Body of pancreas (tissue), 4 donors: ENCODE measurements around the gene GALNT9. TPM values are rescaled to one million over a fixed set of nuclear protein-coding genes. Genes with fewer than 3 reads are reported as not detected.

ENCODE experiments used
- ATAC-seq: fragments of 150-250 bp; one replicate; pipeline ENCODE4 v1.9.1; 2016
- DNase-seq, 4 donors: peaks; one replicate each; pipeline ENCODE4 v3.0.0-alpha.2; 2019
- H3K27ac ChIP-seq, 4 donors: fragments of 200-600 bp; sonication (generic); 1 replicate in 3 of 4; 2 replicates in 1 of 4; pipeline versions ENCODE4 v1.5.1 to v1.6.1; 2016 to 2019; ENCODE audit warnings: mild to moderate bottlenecking in 1 of 4, mixed read lengths in 1 of 4, moderate library complexity in 1 of 4
- H3K27me3 ChIP-seq, 2 donors: fragments of 200-600 bp; sonication (generic); one replicate each; pipeline ENCODE4 v1.6.0; 2016; ENCODE audit warnings: mild to moderate bottlenecking in 1 of 2
- H3K36me3 ChIP-seq, 2 donors: fragments of 200-600 bp; sonication (generic); replicated peaks in 1 of 2; 2 replicates each; pipeline ENCODE4 v1.5.1; 2016; ENCODE audit warnings: low read depth in 2 of 2; ENCODE audit not compliant: insufficient read depth in 1 of 2
- H3K4me1 ChIP-seq: fragments of 200-600 bp; sonication (generic); one replicate; pipeline ENCODE4 v1.6.0; 2016
- H3K4me3 ChIP-seq, 2 donors: fragments of 200-600 bp; sonication (generic); 1 replicate in 1 of 2; 2 replicates in 1 of 2; pipeline ENCODE4 v1.5.1; 2016 to 2019
- H3K9me3 ChIP-seq, 3 donors: fragments of 200-600 bp; sonication (generic); 1 replicate in 2 of 3; 2 replicates in 1 of 3; pipeline ENCODE4 v1.5.1; 2016
- CTCF ChIP-seq, 7 experiments: fragments of 450-650 bp in 4 of 7; fragments of 200-600 bp in 3 of 7; sonication (generic) in 3 of 7; IDR thresholded peaks; one replicate each; pipeline ENCODE4 v1.5.1; 2016 to 2019; ENCODE audit warnings: antibody characterized with exemption in 7 of 7
- POLR2A ChIP-seq, 3 donors: fragments of 450-650 bp; IDR thresholded peaks; one replicate each; pipeline ENCODE4 v1.6.1; 2016; ENCODE audit warnings: antibody characterized with exemption in 3 of 3, mild to moderate bottlenecking in 2 of 3
- WGBS, 2 donors: methylation state at CpG; one replicate each; pipeline ENCODE4 v1.1.5; 2017; 5-methylcytosine and 5-hydroxymethylcytosine counted together
- intact Hi-C: fragments of 100-400 bp; cut with DNase I; formaldehyde crosslinking; loops from one replicate; pipeline ENCODE4 v1.15.1; 2023
- total RNA-seq, 2 donors: library from RNA; depleted of rRNA; stranded (reverse); fragments of >200 nt; gene quantifications; one replicate each; pipeline ENCODE4 v1.1.0, GENCODE V29; 2016

GALNT9 gene
- total RNA-seq, 2 donors from 2014 or later: not detected

GRCh38 chr12:132277949-132278348 lies 51.4 kb downstream of the GALNT9 start:
- TF ChIP-seq CTCF (IDR thresholded peaks at IDR 0.05) (no peak), POLR2A (IDR thresholded peaks at IDR 0.05) (no peak)
- H3K36me3 ChIP-seq: no peaks in the 10 kb centered on the region
- intact Hi-C loops: no loop called here
- peaks cover 0 to 13% of the 10 kb centered on the region in 2 donors for H3K27me3 ChIP-seq
- H3K4me1 ChIP-seq: no peaks in the 10 kb centered on the region
- ATAC-seq: no peak
- WGBS, 2 donors: 14 to 43% methylated on average over 4 to 12 of the region's 12 CpGs
- DNase-seq: no peak
- no peak overlapping the region for H3K4me3 ChIP-seq
- no peak overlapping the region for H3K27ac ChIP-seq
- no peaks in the 10 kb centered on the region for H3K9me3 ChIP-seq

- Histone ChIP-seq H3K4me1 (no peaks in the 10 kb centered on the region), H3K27me3 (peaks cover 0 to 9% of the 10 kb centered on the region in 2 donors), H3K9me3 (no peaks in the 10 kb centered on the region), H3K27ac (no peak overlapping the region), H3K4me3 (no peak overlapping the region), H3K36me3 (no peaks in the 10 kb centered on the region)
- intact Hi-C loops: no loop called here
- ATAC-seq (no peak), DNase-seq (no peak)
- no peak for TF ChIP-seq POLR2A (IDR thresholded peaks at IDR 0.05)
- no peak for TF ChIP-seq CTCF (IDR thresholded peaks at IDR 0.05)
- 21 to 29% methylated on average over 15 to 31 of the region's 31 CpGs for WGBS, 2 donors
Measured at GRCh38 chr12:132277374-132277941, 51.9 kb downstream of the GALNT9 start.

GRCh38 chr12:132276827-132277373 lies 52.5 kb downstream of the GALNT9 start:
- ATAC-seq: no peak
- Histone ChIP-seq H3K36me3 (no peaks in the 10 kb centered on the region), H3K27me3 (peaks cover 0 to 9% of the 10 kb centered on the region in 2 donors), H3K9me3 (no peaks in the 10 kb centered on the region), H3K27ac (no peak overlapping the region), H3K4me3 (no peak overlapping the region), H3K4me1 (no peaks in the 10 kb centered on the region)
- intact Hi-C loops: no loop called here
- TF ChIP-seq CTCF (IDR thresholded peaks at IDR 0.05) (no peak), POLR2A (IDR thresholded peaks at IDR 0.05) (no peak)
- no peak for DNase-seq
- 45 to 50% methylated on average over 5 to 12 of the region's 12 CpGs for WGBS, 2 donors

GRCh38 chr12:132276066-132276826 lies 53.1 kb downstream of the GALNT9 start:
- TF ChIP-seq CTCF (IDR thresholded peaks at IDR 0.05): no peak
- no peak for TF ChIP-seq POLR2A (IDR thresholded peaks at IDR 0.05)
- Histone ChIP-seq H3K4me1 (no peaks in the 10 kb centered on the region), H3K9me3 (no peaks in the 10 kb centered on the region), H3K36me3 (no peaks in the 10 kb centered on the region), H3K27ac (no peak overlapping the region), H3K27me3 (peaks cover 0 to 9% of the 10 kb centered on the region in 2 donors), H3K4me3 (no peak overlapping the region)
- WGBS, 2 donors: 49 to 59% methylated on average over 15 to 20 of the region's 20 CpGs
- no peak for DNase-seq
- ATAC-seq: no peak
- intact Hi-C loops: no loop called here
